HUES48 (cell line): ENCODE measurements around the gene MAGEA6.
"Not testable (repeated sequence)": the region's sequence is repeated elsewhere in the genome, so short reads cannot be mapped to it uniquely, and the experiment has no call there.

Source experiments
- H3K27ac ChIP-seq: one replicate; pipeline ENCODE4 v1.7.0; 2013; ENCODE audit warnings: low read depth, low read length, inconsistent platforms
- H3K27me3 ChIP-seq: 2 replicates; pipeline ENCODE4 v1.6.1; 2013; ENCODE audit warnings: mild to moderate bottlenecking, low read length; ENCODE audit not compliant: control insufficient read depth, insufficient read depth
- H3K36me3 ChIP-seq: 2 replicates; pipeline ENCODE4 v1.6.1; 2013; ENCODE audit warnings: low read length; ENCODE audit not compliant: control insufficient read depth, insufficient read depth
- H3K4me1 ChIP-seq: 2 replicates; pipeline ENCODE4 v1.6.1; 2013; ENCODE audit warnings: mild to moderate bottlenecking, low read length; ENCODE audit not compliant: control insufficient read depth, insufficient read depth
- H3K4me3 ChIP-seq: 2 replicates; pipeline ENCODE4 v1.5.1; 2013; ENCODE audit warnings: mild to moderate bottlenecking, low read depth, low read length
- H3K9ac ChIP-seq: 2 replicates; pipeline ENCODE4 v1.6.1; 2013; ENCODE audit warnings: mild to moderate bottlenecking, low read depth, low read length, moderate library complexity
- H3K9me3 ChIP-seq: 2 replicates; pipeline ENCODE4 v1.6.1; 2013; ENCODE audit warnings: low read length; ENCODE audit not compliant: control insufficient read depth, insufficient read depth

The MAGEA6 gene

DNA sequence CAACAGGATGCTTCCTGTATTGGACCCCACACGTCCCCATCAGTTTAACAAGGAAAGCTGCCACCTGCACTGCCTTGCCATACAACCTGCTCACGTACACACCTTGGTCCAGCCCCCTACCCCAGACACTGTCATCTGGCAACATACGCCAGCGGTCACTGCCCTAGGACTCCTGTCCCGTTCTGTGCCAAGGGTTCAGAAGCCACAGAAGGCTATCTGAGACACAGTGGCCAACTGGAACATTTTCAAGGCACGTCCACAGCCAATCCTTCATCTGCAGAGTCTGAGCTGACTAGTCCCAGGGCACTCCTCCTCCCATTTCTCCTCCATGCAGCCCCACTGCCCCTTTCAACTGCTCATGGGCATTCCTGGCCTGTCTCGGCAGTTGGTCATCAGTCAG is 7.9 kb downstream of the MAGEA6 start:
- not testable (repeated sequence) for H3K27me3 ChIP-seq, H3K4me1 ChIP-seq, H3K9me3 ChIP-seq, H3K4me3 ChIP-seq, H3K9ac ChIP-seq, H3K27ac ChIP-seq, H3K36me3 ChIP-seq

DNA sequence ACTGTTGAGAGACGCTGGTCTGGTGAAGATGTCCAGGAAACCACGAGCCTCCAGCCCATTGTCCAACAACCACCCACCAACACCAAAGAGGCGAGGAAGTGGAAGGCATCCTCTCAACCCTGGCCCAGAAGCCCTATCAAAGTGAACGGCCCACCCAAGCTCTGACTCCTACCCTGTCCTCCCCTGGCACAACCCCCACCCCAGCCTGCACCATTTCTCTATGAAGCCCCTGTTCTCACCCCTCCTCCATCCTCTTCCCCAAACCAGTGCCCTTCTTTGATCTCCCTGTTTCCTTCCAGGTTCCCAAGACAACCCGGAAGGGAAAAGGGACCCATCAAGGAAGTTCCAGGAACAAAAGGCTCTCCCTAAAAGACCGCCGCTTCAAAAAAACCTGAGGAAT is 9.9 kb downstream of the MAGEA6 start:
- H3K9ac ChIP-seq, H3K27me3 ChIP-seq, H3K36me3 ChIP-seq, H3K4me1 ChIP-seq, H3K9me3 ChIP-seq, H3K27ac ChIP-seq, H3K4me3 ChIP-seq: not testable (repeated sequence)

DNA sequence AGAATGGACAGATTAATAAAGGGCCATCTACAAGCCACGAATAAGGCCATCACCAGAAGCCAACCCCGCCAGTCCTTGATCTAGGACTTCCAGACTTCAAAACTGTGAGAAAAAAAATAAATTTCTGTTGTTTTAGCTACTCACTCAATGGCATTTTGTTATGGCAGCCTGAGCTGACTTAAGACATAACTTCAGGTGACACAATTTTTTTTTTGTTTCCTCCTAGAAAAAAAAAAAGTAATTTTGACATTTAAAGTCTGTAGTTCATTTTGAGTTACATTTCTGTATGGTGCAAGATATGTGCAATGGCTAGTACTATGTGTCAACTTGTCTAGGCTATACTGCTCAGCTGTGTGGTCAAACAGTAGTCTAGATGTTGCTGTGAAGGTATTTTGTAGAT is 10.6 kb downstream of the MAGEA6 start, which contains the start of gene CSAG3:
Gene CSAG3 (plus strand): TSS at position 301 of the 400 bp plus-strand sequence.
- H3K4me1 ChIP-seq, H3K27me3 ChIP-seq, H3K36me3 ChIP-seq, H3K4me3 ChIP-seq, H3K9ac ChIP-seq, H3K27ac ChIP-seq, H3K9me3 ChIP-seq: not testable (repeated sequence)

DNA sequence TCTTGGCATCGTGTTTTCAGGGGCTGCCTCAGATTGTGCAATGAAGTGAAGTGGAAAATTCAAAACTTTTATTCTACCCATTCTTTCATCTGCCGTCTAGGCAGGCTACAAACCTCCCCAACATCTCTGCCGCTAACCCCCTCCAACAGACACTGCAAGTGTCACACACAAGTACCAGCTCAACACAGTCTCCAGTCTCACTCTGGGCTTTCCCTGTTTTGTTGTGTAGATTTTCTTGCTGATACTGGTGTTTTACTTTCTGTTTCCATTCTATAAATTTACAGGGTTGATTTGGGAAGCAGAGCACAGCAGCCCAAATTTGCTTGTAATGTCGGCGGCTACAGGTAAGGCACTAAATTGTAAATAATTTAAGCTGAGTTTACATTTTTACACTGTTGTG is 14.6 kb downstream of the MAGEA6 start:
- H3K9ac ChIP-seq, H3K9me3 ChIP-seq, H3K27me3 ChIP-seq, H3K4me1 ChIP-seq, H3K4me3 ChIP-seq, H3K27ac ChIP-seq, H3K36me3 ChIP-seq: not testable (repeated sequence)

DNA sequence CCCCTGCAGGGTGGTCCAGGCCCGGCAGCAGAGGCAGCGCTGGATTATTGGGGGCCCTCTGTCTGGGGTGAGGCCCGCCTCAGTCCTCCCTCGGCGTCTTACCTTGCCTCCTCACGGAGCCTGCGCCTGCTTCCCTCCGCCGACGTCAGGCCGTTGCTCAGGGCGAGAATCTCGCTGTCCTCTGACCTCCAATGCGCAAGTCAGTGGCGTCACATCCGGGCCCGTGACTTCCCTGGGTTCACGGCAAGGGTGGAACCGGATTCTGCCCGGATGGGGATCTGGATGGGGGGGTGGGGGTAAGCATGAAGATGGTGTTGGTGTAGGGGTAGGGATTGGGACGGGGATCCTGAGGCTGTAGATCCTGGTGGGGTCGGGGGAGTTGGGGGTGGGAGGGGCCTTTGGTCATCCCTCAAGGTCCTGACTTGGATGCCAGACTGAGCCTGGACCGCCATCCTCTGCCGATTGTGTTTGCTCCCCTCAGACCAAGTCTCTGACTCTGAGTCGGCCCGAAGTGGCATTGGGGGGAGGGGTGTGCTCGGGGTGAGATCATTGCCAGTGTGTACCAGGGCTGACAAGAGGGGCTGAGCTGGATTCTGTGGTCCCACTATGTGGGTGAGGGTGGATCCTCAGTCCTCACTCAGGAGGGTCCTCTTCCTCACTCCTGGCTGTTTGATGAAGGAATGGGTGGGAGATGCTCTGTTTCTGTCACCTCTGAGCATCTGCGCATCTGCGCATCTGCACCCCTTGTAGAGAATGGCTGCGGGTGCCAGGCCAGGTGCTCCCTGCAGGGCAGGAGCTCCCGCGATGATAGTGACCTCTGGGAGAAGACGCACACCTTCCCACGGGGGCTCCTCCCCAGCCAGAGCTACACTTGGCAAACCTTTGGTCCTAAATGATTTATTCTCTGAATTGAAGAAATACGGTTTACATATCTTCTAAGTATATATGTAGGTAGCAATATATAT is 15.5 kb downstream of the MAGEA6 start, which contains the start of gene MAGEA2:
Gene MAGEA2 (minus strand): TSS at position 157 of the 965 bp plus-strand sequence. CDS start 2,479 bp downstream, outside the sequence.
- H3K4me1 ChIP-seq, H3K9ac ChIP-seq, H3K27ac ChIP-seq, H3K36me3 ChIP-seq, H3K4me3 ChIP-seq, H3K27me3 ChIP-seq, H3K9me3 ChIP-seq: not testable (repeated sequence)

DNA sequence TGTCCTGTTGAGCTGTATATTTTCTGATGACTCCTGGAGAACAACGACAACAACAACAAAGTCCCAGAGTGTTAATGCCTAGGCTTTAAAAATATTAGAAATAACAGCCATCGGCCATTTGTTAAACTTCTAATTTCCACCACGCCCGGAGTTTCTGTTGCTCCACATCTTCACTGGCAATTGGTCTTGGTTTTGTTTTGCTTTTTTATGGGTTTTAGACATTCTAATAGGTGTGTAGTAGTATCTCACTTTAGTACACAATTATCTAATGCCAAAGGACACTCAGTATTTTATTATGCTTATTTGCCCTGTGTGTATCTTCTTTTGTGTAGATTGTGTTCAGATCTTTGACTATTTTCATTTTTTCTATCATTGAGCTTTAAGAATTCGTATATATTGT is 30.9 kb downstream of the MAGEA6 start:
- Histone ChIP-seq H3K9me3 (peaks cover 24% of the 10 kb centered on the region), H3K4me3 (no peak overlapping the region), H3K27me3 (no peaks in the 10 kb centered on the region), H3K9ac (no peak overlapping the region), H3K36me3 (no peaks in the 10 kb centered on the region), H3K4me1 (no peaks in the 10 kb centered on the region), H3K27ac (no peak overlapping the region)

DNA sequence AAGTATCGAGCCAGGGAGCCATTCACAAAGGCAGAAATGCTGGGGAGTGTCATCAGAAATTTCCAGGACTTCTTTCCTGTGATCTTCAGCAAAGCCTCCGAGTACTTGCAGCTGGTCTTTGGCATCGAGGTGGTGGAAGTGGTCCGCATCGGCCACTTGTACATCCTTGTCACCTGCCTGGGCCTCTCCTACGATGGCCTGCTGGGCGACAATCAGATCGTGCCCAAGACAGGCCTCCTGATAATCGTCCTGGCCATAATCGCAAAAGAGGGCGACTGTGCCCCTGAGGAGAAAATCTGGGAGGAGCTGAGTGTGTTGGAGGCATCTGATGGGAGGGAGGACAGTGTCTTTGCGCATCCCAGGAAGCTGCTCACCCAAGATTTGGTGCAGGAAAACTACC is 33.0 kb downstream of the MAGEA6 start:
- H3K36me3 ChIP-seq, H3K9ac ChIP-seq, H3K4me3 ChIP-seq, H3K4me1 ChIP-seq, H3K27ac ChIP-seq, H3K27me3 ChIP-seq: not testable (repeated sequence)
- H3K9me3 ChIP-seq, result peaks cover 24% of the 10 kb centered on the region

DNA sequence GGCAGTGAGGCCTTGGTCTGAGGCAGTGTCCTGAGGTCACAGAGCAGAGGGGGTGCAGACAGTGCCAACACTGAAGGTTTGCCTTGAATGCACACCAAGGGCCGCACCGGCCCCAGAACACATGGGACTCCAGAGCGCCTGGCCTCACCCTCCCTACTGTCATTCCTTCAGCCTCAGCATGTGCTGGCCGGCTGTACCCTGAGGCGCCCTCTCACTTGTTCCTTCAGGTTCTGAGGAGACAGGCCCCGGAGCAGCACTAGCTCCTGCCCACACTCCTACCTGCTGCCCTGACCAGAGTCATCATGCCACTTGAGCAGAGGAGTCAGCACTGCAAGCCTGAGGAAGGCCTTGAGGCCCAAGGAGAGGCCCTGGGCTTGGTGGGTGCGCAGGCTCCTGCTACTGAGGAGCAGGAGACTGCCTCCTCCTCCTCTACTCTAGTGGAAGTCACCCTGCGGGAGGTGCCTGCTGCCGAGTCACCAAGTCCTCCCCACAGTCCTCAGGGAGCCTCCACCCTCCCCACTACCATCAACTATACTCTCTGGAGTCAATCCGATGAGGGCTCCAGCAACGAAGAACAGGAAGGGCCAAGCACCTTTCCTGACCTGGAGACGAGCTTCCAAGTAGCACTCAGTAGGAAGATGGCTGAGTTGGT is 33.5 kb downstream of the MAGEA6 start:
- no peaks in the 10 kb centered on the region for H3K4me1 ChIP-seq
- H3K9ac ChIP-seq, result no peak overlapping the region
- H3K27ac ChIP-seq, result no peak overlapping the region
- H3K4me3 ChIP-seq, result no peak overlapping the region
- H3K36me3 ChIP-seq, result no peaks in the 10 kb centered on the region
- H3K9me3 ChIP-seq, result peaks cover 30% of the 10 kb centered on the region
- no peaks in the 10 kb centered on the region for H3K27me3 ChIP-seq

DNA sequence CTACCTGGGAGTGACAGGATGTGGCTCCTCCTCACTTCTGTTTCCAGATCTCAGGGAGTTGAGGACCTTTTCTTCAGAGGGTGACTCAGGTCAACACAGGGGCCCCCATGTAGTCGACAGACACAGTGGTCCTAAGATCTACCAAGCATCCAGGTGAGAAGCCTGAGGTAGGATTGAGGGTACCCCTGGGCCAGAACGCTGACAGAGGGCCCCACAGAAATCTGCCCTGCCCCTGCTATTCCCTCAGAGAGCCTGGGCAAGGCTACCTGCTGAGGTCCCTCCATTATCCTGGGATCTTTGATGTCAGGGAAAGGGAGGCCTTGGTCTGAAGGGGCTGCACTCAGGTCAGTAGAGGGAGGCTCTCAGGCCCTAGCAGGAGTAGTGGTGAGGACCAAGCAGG is 34.4 kb downstream of the MAGEA6 start:
- no peaks in the 10 kb centered on the region for H3K27me3 ChIP-seq
- H3K4me3 ChIP-seq, result no peak overlapping the region

DNA sequence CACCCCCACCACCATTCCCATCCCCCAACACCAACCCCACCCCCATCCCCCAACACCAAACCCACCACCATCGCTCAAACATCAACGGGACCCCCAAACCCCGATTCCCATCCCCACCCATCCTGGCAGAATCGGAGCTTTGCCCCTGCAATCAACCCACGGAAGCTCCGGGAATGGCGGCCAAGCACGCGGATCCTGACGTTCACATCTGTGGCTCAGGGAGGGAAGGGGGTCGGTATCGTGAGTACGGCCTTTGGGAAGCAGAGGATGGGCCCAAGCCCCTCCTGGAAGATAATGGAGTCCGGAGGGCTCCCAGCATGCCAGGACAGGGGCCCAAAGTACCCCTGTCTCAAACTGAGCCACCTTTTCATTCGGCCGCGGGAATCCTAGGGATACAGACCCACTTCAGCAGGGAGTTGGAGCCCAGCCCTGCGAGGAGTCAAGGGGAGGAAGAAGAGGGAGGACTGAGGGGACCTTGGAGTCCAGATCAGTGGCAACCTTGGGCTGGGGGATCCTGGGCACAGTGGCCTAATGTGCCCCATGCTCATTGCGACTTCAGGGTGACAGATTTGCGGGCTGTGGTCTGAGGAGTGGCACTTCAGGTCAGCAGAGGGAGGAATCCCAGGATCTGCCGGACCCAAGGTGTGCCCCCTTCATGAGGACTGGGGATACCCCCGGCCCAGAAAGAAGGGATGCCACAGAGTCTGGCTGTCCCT is 35.2 kb downstream of the MAGEA6 start:
- H3K9ac ChIP-seq, H3K27me3 ChIP-seq, H3K4me3 ChIP-seq, H3K4me1 ChIP-seq, H3K27ac ChIP-seq, H3K36me3 ChIP-seq: not testable (repeated sequence)
- H3K9me3 ChIP-seq, result peaks cover 29% of the 10 kb centered on the region

More for the DNA sequence above, 34.4 kb downstream of the MAGEA6 start:
- Histone ChIP-seq H3K9ac (no peak overlapping the region), H3K4me1 (no peaks in the 10 kb centered on the region), H3K36me3 (no peaks in the 10 kb centered on the region), H3K9me3 (peaks cover 34% of the 10 kb centered on the region), H3K27ac (no peak overlapping the region)
